Measurements from ENCODE around the gene CATSPER3. TPM values are rescaled to one million over a fixed set of nuclear protein-coding genes. Genes with fewer than 3 reads are reported as not detected.

Gene CATSPER3
- total RNA-seq, 1 experiment from 2014 or later: 0.50 TPM

GRCh38 chr5:135042595-135042994 is 74.9 kb downstream of the CATSPER3 start:
- TF ChIP-seq CTCF (conservative IDR thresholded peaks at IDR 0.05): no peak
- no peak overlapping the region for H4K5ac ChIP-seq (ENCODE audit: insufficient read length, low read depth, low read length)
- no peak overlapping the region for H2BK120ac ChIP-seq (ENCODE audit: low read depth, low read length, poor library complexity, severe bottlenecking)
- Mint-ChIP-seq H3K36me3 (ENCODE audit: insufficient read depth in 1 of 3, low read depth in 3 of 3) (no peaks in the 10 kb centered on the region; a peak in 1 of 7 replicates), H3K9me3 (peaks cover 0 to 5% of the 10 kb centered on the region in 2 experiments; a peak in 3 of 5 replicates), H3K4me3 (no peak overlapping the region), H3K4me1 (peaks cover 2 to 7% of the 10 kb centered on the region in 2 experiments; a peak in 2 of 4 replicates), H3K27me3 (ENCODE audit: low read depth) (peaks cover 97% of the 10 kb centered on the region), H3K27ac (no peak overlapping the region)
- no peaks in the 10 kb centered on the region for H3K9me3 ChIP-seq (ENCODE audit: control insufficient read depth, low read depth, low read length)
- H3K4me2 ChIP-seq (ENCODE audit: insufficient read depth, insufficient read length, low read length): no peak overlapping the region
- H2BK15ac ChIP-seq (ENCODE audit: low read depth, low read length): no peak overlapping the region
- H4K8ac ChIP-seq (replicated peaks; ENCODE audit: insufficient read length, low read depth, low read length): no peak overlapping the region
- no peaks in the 10 kb centered on the region for H4K20me1 ChIP-seq (ENCODE audit: control insufficient read depth, insufficient read depth, insufficient read length)
- H3K23me2 ChIP-seq (ENCODE audit: insufficient read length, low read depth, low read length, poor library complexity, severe bottlenecking): peaks cover 6% of the 10 kb centered on the region
- no peak overlapping the region for H3K18ac ChIP-seq (ENCODE audit: insufficient read length, low read depth, low read length)
- no peak overlapping the region for H3K23ac ChIP-seq (ENCODE audit: insufficient read length, low read depth, low read length)
- no peak overlapping the region for H2BK5ac ChIP-seq (ENCODE audit: insufficient read length, low read length)
- no peak overlapping the region for H4K91ac ChIP-seq (ENCODE audit: insufficient read length, low read depth, low read length)
- no peak overlapping the region for H3K27ac ChIP-seq (ENCODE audit: insufficient read length, low read depth, low read length)
- peaks cover 65% of the 10 kb centered on the region for H3K27me3 ChIP-seq (ENCODE audit: insufficient read depth, low read length)
- no peak overlapping the region for H2AFZ ChIP-seq (ENCODE audit: low read length)
- H3K4ac ChIP-seq (ENCODE audit: low read depth, low read length): no peak overlapping the region
- no peak overlapping the region for H3K56ac ChIP-seq (ENCODE audit: insufficient read length, low read depth, low read length)
- H3K9ac ChIP-seq (ENCODE audit: extremely low read depth, insufficient read length, low read length): no peak overlapping the region
- no peaks in the 10 kb centered on the region for H3K79me2 ChIP-seq (ENCODE audit: insufficient read depth, low read length)
- no peak for DNase-seq
- no peak overlapping the region for H2AK5ac ChIP-seq (ENCODE audit: insufficient read length, low read length)
- H2BK20ac ChIP-seq (ENCODE audit: low read depth, low read length, poor library complexity, severe bottlenecking): no peak overlapping the region
- no peak overlapping the region for H2BK12ac ChIP-seq (ENCODE audit: insufficient read length, low read depth, low read length)
- no peaks in the 10 kb centered on the region for H3K4me1 ChIP-seq (ENCODE audit: insufficient read depth, low read length)
- WGBS (ENCODE audit: extremely low coverage, insufficient read length, low lambda C conversion rate): no CpG with 5 or more reads among the region's 1 CpG
- no peaks in the 10 kb centered on the region for H3K79me1 ChIP-seq (ENCODE audit: insufficient read depth, low read depth, low read length, poor library complexity, severe bottlenecking)
- no peak overlapping the region for H3K14ac ChIP-seq (ENCODE audit: insufficient read depth, low read length)
- no peak overlapping the region for H3T11ph ChIP-seq (ENCODE audit: low read length)

Measured in H9 (cell line).